NCI-H1105 (cell line): Measurements from ENCODE around the gene PLEKHA1.

Experiments
- DNase-seq: peaks from one replicate; lab custom pipeline; 2025; lab: John Stamatoyannopoulos, UW

Gene PLEKHA1

GRCh38 chr10:122374237-122374858, at the start of gene PLEKHA1:
Gene PLEKHA1, plus strand, starts transcription at chr10:122374708. Its CDS starts 18,493 bp downstream, at chr10:122393201.
- peak; percentile 65 for DNase-seq

- no peak for DNase-seq
Observed at GRCh38 chr10:122325235-122325634, 49.3 kb upstream of the PLEKHA1 start.

- no peak for DNase-seq
Observed at GRCh38 chr10:122326385-122326784, 48.1 kb upstream of the PLEKHA1 start.

GRCh38 chr10:122326806-122327205, 47.7 kb upstream of the PLEKHA1 start:
- DNase-seq: no peak

- no peak for DNase-seq
Observed at GRCh38 chr10:122327237-122328206, 47.0 kb upstream of the PLEKHA1 start.

- DNase-seq: no peak
Observed at GRCh38 chr10:122328676-122329075, 45.8 kb upstream of the PLEKHA1 start.

GRCh38 chr10:122329416-122329815, 45.1 kb upstream of the PLEKHA1 start:
- no peak for DNase-seq

GRCh38 chr10:122331100-122331499, 43.4 kb upstream of the PLEKHA1 start:
- DNase-seq: no peak

- DNase-seq: no peak
Observed at GRCh38 chr10:122331615-122332446, 42.7 kb upstream of the PLEKHA1 start.

- DNase-seq: no peak
Observed at GRCh38 chr10:122333037-122333436, 41.5 kb upstream of the PLEKHA1 start.

GRCh38 chr10:122336332-122336731, 38.2 kb upstream of the PLEKHA1 start:
- DNase-seq: no peak

- DNase-seq: no peak
Observed at GRCh38 chr10:122336961-122337360, 37.5 kb upstream of the PLEKHA1 start.

GRCh38 chr10:122338609-122339441, 35.7 kb upstream of the PLEKHA1 start:
- DNase-seq: no peak

- DNase-seq: no peak
Observed at GRCh38 chr10:122341141-122341810, 33.2 kb upstream of the PLEKHA1 start.

- peak; percentile 23 for DNase-seq
Observed at GRCh38 chr10:122342293-122343134, 32.0 kb upstream of the PLEKHA1 start.

- DNase-seq: no peak
Observed at GRCh38 chr10:122343135-122343800, 31.2 kb upstream of the PLEKHA1 start.

- no peak for DNase-seq
Observed at GRCh38 chr10:122343936-122344335, 30.6 kb upstream of the PLEKHA1 start.

GRCh38 chr10:122344741-122345258, 29.7 kb upstream of the PLEKHA1 start:
- DNase-seq: no peak

- DNase-seq: no peak
Observed at GRCh38 chr10:122346326-122346950, 28.1 kb upstream of the PLEKHA1 start.
